ENCODE measurements around the gene DMAC2L.

DNA sequence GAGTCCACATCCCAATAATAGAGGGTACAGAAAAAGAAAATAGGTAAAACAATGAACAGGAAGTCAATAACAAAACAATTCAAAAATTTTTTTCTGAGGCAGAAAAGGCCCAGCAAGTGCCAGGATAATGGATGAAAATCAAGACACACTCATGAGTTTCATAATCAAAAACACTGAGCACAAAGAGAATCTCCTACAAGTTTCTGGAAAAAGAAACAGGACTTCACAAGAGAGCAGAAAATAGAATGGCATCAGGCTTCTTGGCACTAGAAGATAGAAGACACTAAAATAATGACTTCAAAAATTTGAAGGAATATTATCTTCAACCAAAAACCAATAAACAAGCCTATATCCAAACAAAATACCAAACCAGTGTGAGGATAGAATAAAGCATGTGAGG lies 36.8 kb downstream of the DMAC2L start:
- TF ChIP-seq EZH2 (IDR thresholded peaks at IDR 0.05; ENCODE audit: insufficient read depth, poor library complexity, severe bottlenecking) (no peak), EZH2phosphoT487 (IDR thresholded peaks at IDR 0.05; ENCODE audit: insufficient read depth, low read depth) (no peak)
